Measurements from ENCODE around the gene FCHO1.

Gene FCHO1

GRCh38 chr19:17737690-17738153 lies 13.6 kb upstream of the FCHO1 start:
- DNase-seq = no peak

- no peak for DNase-seq
Observed at GRCh38 chr19:17739121-17739875, 12.0 kb upstream of the FCHO1 start.

DNA sequence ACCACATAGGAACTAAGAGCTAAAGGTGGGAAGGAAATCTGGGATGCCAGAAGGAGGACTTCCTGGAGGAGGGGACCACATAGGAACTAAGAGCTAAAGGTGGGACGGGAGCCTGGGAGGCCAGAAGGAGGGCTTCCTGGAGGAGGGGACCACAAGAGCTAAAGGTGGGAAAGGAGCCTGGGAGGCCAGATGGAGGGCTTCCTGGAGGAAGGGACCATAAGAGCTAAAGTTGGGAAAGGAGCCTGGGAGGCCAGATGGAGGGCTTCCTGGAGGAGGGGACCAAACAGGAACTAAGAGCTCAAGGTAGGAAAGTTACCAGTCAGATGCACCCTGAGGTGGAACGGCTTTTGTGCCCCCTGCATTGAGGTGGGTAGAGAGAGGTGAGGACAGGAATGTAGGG lies 9.8 kb upstream of the FCHO1 start:
- DNase-seq = no peak

- no peak for DNase-seq
Observed at GRCh38 chr19:17743874-17744580, 7.2 kb upstream of the FCHO1 start.

- peak; percentile 95 for DNase-seq
Observed at GRCh38 chr19:17747205-17748098, 3.8 kb upstream of the FCHO1 start.

DNA sequence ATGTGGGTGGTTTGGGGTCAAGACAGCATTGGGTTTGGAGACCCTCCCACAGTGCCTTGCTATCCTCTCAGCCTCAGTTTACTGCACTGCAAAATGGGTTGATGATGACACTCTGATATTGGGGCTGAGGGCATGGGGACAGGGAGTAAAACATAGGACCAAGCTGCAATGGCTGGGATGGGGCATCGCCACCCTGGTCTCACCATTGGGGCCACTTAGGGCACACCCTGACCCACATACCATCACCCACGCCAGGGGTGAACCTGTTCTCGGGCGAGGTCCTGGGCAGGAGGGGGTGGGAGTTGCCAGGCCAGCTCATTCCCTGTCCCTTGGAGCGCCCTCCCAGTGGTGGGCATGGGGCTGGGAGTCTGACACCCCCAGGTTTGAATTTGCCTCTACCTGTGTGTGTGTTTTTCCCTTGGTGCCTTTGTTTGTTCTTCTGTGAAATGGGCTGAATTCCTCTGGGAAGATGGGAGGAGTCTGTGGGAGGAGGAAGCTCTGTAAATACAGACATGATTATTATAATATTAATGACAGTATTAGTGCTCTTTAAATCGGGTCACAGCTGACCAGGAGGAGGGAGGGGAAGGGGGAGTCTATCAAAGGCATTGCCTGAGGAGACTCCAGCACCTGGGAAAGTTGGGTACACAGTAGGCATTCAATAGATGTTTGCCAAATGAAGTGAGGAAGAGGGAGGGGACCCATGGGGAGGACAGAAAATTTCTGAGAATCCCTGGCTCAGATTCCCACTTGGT lies 2.2 kb upstream of the FCHO1 start:
- no peak for DNase-seq

GRCh38 chr19:17749912-17750317 lies 1.4 kb upstream of the FCHO1 start:
- peak; percentile 61 for DNase-seq

- DNase-seq = no peak
Observed at GRCh38 chr19:17751912-17752273, 616 bp downstream of the FCHO1 start.

DNA sequence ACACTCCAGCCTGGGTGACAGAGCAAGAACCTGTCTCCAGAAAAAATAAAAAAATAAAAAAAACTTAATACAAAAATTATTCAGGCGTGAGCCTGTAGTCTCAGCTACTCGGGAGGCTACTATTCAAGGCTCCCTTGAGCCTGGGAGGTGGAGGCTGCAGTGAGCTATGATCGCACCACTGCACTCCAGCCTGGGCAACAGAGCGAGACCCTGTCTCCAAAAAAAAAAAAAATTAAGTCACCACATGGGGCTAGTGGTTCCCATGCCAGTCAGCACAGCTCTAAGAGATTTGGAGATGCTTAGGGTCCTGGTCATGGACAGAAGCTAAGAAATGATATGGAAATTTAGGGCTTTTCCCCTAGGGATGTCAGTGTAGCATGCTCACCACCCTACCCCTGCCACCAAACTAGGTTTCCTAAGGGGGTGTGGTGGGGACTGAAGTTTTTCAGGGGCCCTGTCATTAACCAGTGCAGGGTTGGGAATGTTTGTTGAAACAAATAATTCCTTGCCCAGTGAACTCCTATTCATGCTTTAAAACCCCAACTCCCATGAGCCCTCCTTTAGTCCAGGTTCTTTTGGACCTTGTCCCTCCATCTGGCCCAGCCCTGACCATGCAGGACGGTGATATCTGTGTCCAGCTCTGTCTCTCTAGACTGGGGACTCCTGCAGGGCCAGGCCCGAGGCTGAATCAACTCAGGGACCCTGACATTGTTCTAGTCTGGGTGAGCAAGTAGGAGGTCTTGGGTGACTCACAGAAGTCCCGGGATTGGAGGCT lies 1.8 kb downstream of the FCHO1 start:
- DNase-seq = no peak

- no peak for DNase-seq
Observed at GRCh38 chr19:17753976-17754375, 2.7 kb downstream of the FCHO1 start.

- DNase-seq = no peak
Observed at GRCh38 chr19:17754634-17755442, 3.6 kb downstream of the FCHO1 start.

GRCh38 chr19:17755443-17755890 lies 4.2 kb downstream of the FCHO1 start:
- DNase-seq = no peak

GRCh38 chr19:17755977-17756670 lies 4.8 kb downstream of the FCHO1 start:
- peak; percentile 70 for DNase-seq

DNA sequence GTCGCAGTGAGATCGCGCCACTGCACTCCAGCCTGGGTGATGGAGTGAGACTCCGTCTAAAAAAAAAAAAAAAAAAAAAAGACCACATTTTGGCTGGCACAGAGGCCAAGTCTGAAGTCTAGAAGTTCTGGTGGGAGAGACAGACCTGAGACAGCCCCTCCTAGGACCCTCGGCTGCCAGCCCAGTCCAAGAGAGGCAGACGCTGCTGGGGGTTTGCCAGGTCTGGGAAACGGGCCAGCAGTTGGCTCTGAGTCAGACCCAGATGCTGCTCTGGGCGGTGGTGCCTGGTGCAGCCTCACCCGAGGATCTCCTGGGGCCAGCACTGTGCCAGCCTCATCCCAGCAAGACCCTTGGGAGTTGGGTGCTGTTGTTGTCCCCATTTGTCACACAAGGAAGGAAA lies 5.8 kb downstream of the FCHO1 start:
- DNase-seq = no peak

DNA sequence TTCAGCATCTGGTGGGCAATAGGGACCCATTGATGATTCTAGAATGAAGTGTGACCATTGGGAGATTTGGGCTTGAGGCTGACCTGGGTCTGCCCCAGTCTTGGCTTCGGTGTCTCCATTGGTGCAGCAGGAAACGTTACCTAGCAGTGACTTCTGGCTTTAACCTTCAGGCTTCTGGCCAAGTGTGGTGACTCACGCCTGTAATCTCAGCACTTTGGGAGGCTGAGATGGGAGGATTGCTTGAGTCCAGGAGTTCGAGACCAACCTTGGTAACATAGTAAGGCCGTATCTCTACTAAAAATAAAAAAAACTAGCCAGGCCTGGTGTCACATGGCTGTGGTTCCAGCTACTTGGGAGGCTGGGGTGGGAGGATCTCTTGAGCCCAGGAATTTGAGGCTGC lies 7.2 kb downstream of the FCHO1 start:
- DNase-seq = no peak

DNA sequence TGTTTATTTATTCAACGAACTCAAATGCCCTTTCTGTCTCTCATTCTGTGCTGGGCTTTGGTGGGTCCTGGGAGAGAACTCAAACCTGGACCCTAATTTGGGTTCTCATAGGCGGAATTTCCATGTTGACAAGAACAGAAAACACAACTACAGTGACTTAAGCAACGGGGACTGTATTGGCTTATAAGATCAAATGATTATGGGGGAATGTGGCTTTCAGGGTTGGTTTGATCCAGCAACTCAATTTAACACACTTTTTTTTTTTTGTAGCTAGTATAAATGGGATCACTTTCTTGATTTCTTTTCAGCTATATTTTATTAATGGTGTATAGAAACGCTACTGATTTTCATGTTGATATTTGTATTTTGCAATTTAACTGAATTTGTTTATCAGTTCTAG lies 9.9 kb downstream of the FCHO1 start:
- no peak for DNase-seq

GRCh38 chr19:17762505-17763229 lies 11.4 kb downstream of the FCHO1 start:
- DNase-seq = no peak

DNA sequence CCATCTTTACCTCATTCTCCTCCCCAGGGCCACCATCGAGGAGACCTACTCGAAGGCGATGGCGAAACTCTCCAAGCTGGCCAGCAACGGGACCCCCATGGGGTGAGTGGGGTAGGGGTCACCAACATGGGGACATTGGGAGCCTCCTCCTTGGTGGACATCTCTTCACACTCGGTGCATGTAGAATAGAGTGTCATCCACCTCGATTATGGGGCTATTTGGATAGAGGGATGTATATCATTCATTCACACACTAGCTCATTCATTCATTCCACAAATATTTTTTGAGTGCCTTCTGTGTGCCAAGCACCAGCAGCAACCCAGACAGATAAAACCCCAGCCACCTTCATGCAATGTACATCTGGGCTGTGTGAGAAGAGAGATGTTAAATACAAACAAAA lies 13.1 kb downstream of the FCHO1 start:
- no peak for DNase-seq

GRCh38 chr19:17765069-17765618 lies 13.9 kb downstream of the FCHO1 start:
- no peak for DNase-seq

All from activated CD8-positive, alpha-beta memory T cell treated with anti-CD3 and anti-CD28 coated beads for 24 hours (primary cell).